Body of pancreas (tissue), 4 donors: Measurements from ENCODE around the gene PRSS12. TPM values are rescaled to one million over a fixed set of nuclear protein-coding genes. Genes with fewer than 3 reads are reported as not detected.

Experiments used
- ATAC-seq: fragments of 150-250 bp; one replicate; pipeline ENCODE4 v1.9.1; 2016
- DNase-seq, 4 donors: peaks; one replicate each; pipeline ENCODE4 v3.0.0-alpha.2; 2019
- H3K27ac ChIP-seq, 4 donors: fragments of 200-600 bp; sonication (generic); 1 replicate in 3 of 4; 2 replicates in 1 of 4; pipeline versions ENCODE4 v1.5.1 to v1.6.1; 2016 to 2019; ENCODE audit warnings: mild to moderate bottlenecking in 1 of 4, mixed read lengths in 1 of 4, moderate library complexity in 1 of 4
- H3K27me3 ChIP-seq, 2 donors: fragments of 200-600 bp; sonication (generic); one replicate each; pipeline ENCODE4 v1.6.0; 2016; ENCODE audit warnings: mild to moderate bottlenecking in 1 of 2
- H3K36me3 ChIP-seq, 2 donors: fragments of 200-600 bp; sonication (generic); replicated peaks in 1 of 2; 2 replicates each; pipeline ENCODE4 v1.5.1; 2016; ENCODE audit warnings: low read depth in 2 of 2; ENCODE audit not compliant: insufficient read depth in 1 of 2
- H3K4me1 ChIP-seq: fragments of 200-600 bp; sonication (generic); one replicate; pipeline ENCODE4 v1.6.0; 2016
- H3K4me3 ChIP-seq, 2 donors: fragments of 200-600 bp; sonication (generic); 1 replicate in 1 of 2; 2 replicates in 1 of 2; pipeline ENCODE4 v1.5.1; 2016 to 2019
- H3K9me3 ChIP-seq, 3 donors: fragments of 200-600 bp; sonication (generic); 1 replicate in 2 of 3; 2 replicates in 1 of 3; pipeline ENCODE4 v1.5.1; 2016
- CTCF ChIP-seq, 7 experiments: fragments of 450-650 bp in 4 of 7; fragments of 200-600 bp in 3 of 7; sonication (generic) in 3 of 7; IDR thresholded peaks; one replicate each; pipeline ENCODE4 v1.5.1; 2016 to 2019; ENCODE audit warnings: antibody characterized with exemption in 7 of 7
- POLR2A ChIP-seq, 3 donors: fragments of 450-650 bp; IDR thresholded peaks; one replicate each; pipeline ENCODE4 v1.6.1; 2016; ENCODE audit warnings: antibody characterized with exemption in 3 of 3, mild to moderate bottlenecking in 2 of 3
- WGBS, 2 donors: methylation state at CpG; one replicate each; pipeline ENCODE4 v1.1.5; 2017; 5-methylcytosine and 5-hydroxymethylcytosine counted together
- intact Hi-C: fragments of 100-400 bp; cut with DNase I; formaldehyde crosslinking; loops from one replicate; pipeline ENCODE4 v1.15.1; 2023
- total RNA-seq, 2 donors: library from RNA; depleted of rRNA; stranded (reverse); fragments of >200 nt; gene quantifications; one replicate each; pipeline ENCODE4 v1.1.0, GENCODE V29; 2016

Gene PRSS12
- total RNA-seq, 2 donors from 2014 or later: 12.2 to 15.8 TPM

- Histone ChIP-seq H3K4me3 (no peak overlapping the region), H3K36me3 (no peaks in the 10 kb centered on the region), H3K4me1 (peaks cover 22% of the 10 kb centered on the region), H3K27me3 (no peaks in the 10 kb centered on the region), H3K27ac (no peak overlapping the region), H3K9me3 (no peaks in the 10 kb centered on the region)
- TF ChIP-seq CTCF (IDR thresholded peaks at IDR 0.05): no peak
- no peak for TF ChIP-seq POLR2A (IDR thresholded peaks at IDR 0.05)
- ATAC-seq (no peak), DNase-seq (no peak)
- intact Hi-C loops: no loop called here
- 86 to 90% methylated on average over 3 of the region's 3 CpGs for WGBS, 2 donors
Measured at GRCh38 chr4:118331352-118331751, 21.5 kb downstream of the PRSS12 start.

GRCh38 chr4:118329849-118330248, 23.0 kb downstream of the PRSS12 start:
- intact Hi-C loops: no loop called here
- TF ChIP-seq POLR2A (IDR thresholded peaks at IDR 0.05): no peak
- no peak for TF ChIP-seq CTCF (IDR thresholded peaks at IDR 0.05)
- Histone ChIP-seq H3K36me3 (no peaks in the 10 kb centered on the region), H3K4me3 (no peak overlapping the region), H3K27ac (no peak overlapping the region), H3K9me3 (no peaks in the 10 kb centered on the region), H3K4me1 (peaks cover 18% of the 10 kb centered on the region), H3K27me3 (no peaks in the 10 kb centered on the region)
- DNase-seq (no peak), ATAC-seq (no peak)
- 86 to 94% methylated on average over 5 of the region's 5 CpGs for WGBS, 2 donors

- ATAC-seq (no peak), DNase-seq (no peak)
- no peaks in the 10 kb centered on the region for H3K9me3 ChIP-seq
- TF ChIP-seq CTCF (IDR thresholded peaks at IDR 0.05) (no peak), POLR2A (IDR thresholded peaks at IDR 0.05) (no peak)
- H3K4me3 ChIP-seq: no peak overlapping the region
- H3K27ac ChIP-seq: no peak overlapping the region
- H3K27me3 ChIP-seq: no peaks in the 10 kb centered on the region
- peaks cover 7% of the 10 kb centered on the region for H3K4me1 ChIP-seq
- WGBS, 2 donors: 76 to 85% methylated on average over 4 of the region's 4 CpGs
- intact Hi-C loops: no loop called here
- H3K36me3 ChIP-seq: no peaks in the 10 kb centered on the region
Measured at GRCh38 chr4:118327554-118328241, 25.1 kb downstream of the PRSS12 start.

GRCh38 chr4:118326585-118326984, 26.2 kb downstream of the PRSS12 start:
- DNase-seq: no peak
- no peaks in the 10 kb centered on the region for H3K27me3 ChIP-seq
- no peak for TF ChIP-seq POLR2A (IDR thresholded peaks at IDR 0.05)
- TF ChIP-seq CTCF (IDR thresholded peaks at IDR 0.05): no peak
- intact Hi-C loops: no loop called here
- 63 to 93% methylated on average over 2 of the region's 2 CpGs for WGBS, 2 donors
- no peak overlapping the region for H3K4me3 ChIP-seq
- H3K27ac ChIP-seq: no peak overlapping the region
- no peaks in the 10 kb centered on the region for H3K4me1 ChIP-seq
- H3K9me3 ChIP-seq: no peaks in the 10 kb centered on the region
- H3K36me3 ChIP-seq: no peaks in the 10 kb centered on the region
- no peak for ATAC-seq

GRCh38 chr4:118325431-118325830, 27.4 kb downstream of the PRSS12 start:
- Histone ChIP-seq H3K36me3 (no peaks in the 10 kb centered on the region), H3K27ac (no peak overlapping the region), H3K9me3 (no peaks in the 10 kb centered on the region), H3K4me3 (no peak overlapping the region), H3K27me3 (no peaks in the 10 kb centered on the region), H3K4me1 (no peaks in the 10 kb centered on the region)
- 26 to 44% methylated on average over 1 of the region's 1 CpG for WGBS, 2 donors
- ATAC-seq (no peak), DNase-seq (no peak)
- intact Hi-C loops: no loop called here
- TF ChIP-seq POLR2A (IDR thresholded peaks at IDR 0.05): no peak
- TF ChIP-seq CTCF (IDR thresholded peaks at IDR 0.05): no peak
